HepG2 (cell line): ENCODE data around the gene DLX1. TPM values are rescaled to one million over a fixed set of nuclear protein-coding genes. Genes with fewer than 3 reads are reported as not detected.

Experiments
- CBX5 ChIP-seq: sonication (generic); formaldehyde crosslinking; IDR thresholded peaks from 2 replicates; pipeline ENCODE4 v1.4.0; 2020; ENCODE audit warnings: missing genetic modification reagents, borderline replicate concordance
- CHD4 ChIP-seq: fragments of 200-600 bp; sonication (generic); IDR thresholded peaks from 2 replicates; pipeline ENCODE4 v1.7.0; 2017; ENCODE audit warnings: mild to moderate bottlenecking, low read length, borderline replicate concordance
- FOSL1 ChIP-seq: sonication (generic); formaldehyde crosslinking; IDR thresholded peaks from 2 replicates; pipeline ENCODE4 v1.9.0; 2021; ENCODE audit warnings: missing genetic modification reagents, borderline replicate concordance
- FOXC1 ChIP-seq: sonication (generic); formaldehyde crosslinking; IDR thresholded peaks from 2 replicates; pipeline ENCODE4 v1.8.0; 2022; ENCODE audit warnings: mild to moderate bottlenecking, missing genetic modification reagents, borderline replicate concordance
- GZF1 ChIP-seq: sonication (generic); formaldehyde crosslinking; IDR thresholded peaks from 2 replicates; pipeline ENCODE4 v1.5.1; 2020; ENCODE audit warnings: mild to moderate bottlenecking, missing genetic modification reagents
- HMG20A ChIP-seq: IDR thresholded peaks from 2 replicates; pipeline ENCODE4 v1.6.1; 2016; ENCODE audit warnings: borderline replicate concordance
- ISX ChIP-seq: sonication (generic); formaldehyde crosslinking; conservative IDR thresholded peaks from 2 replicates; pipeline ENCODE4 v1.5.0; 2020; ENCODE audit warnings: missing genetic modification reagents
- KAT2B ChIP-seq: fragments of 150-350 bp; IDR thresholded peaks from 2 replicates; pipeline ENCODE4 v1.6.1; 2014; ENCODE audit warnings: low read depth, low read length, borderline replicate concordance
- MNT ChIP-seq: fragments of 450-650 bp; IDR thresholded peaks from 2 replicates; pipeline ENCODE4 v1.6.1; 2016
- NFE2 ChIP-seq: sonication (generic); formaldehyde crosslinking; IDR thresholded peaks from 2 replicates; pipeline ENCODE4 v1.4.0; 2020; ENCODE audit warnings: missing genetic modification reagents
- NFKBIZ ChIP-seq: IDR thresholded peaks from 2 replicates; pipeline ENCODE4 v1.6.1; 2018; ENCODE audit warnings: missing genetic modification reagents, missing compliant biosample characterization
- PBX2 ChIP-seq: IDR thresholded peaks from 2 replicates; pipeline ENCODE4 v1.6.1; 2016; ENCODE audit warnings: control low read depth
- PLSCR1 ChIP-seq: sonication (generic); formaldehyde crosslinking; IDR thresholded peaks from 2 replicates; pipeline ENCODE4 v1.5.0; 2020; ENCODE audit warnings: missing genetic modification reagents, mild to moderate bottlenecking, borderline replicate concordance
- RFX1 ChIP-seq: fragments of 450-650 bp; IDR thresholded peaks from 2 replicates; pipeline ENCODE4 v1.6.1; 2017
- SCMH1 ChIP-seq: sonication (generic); formaldehyde crosslinking; IDR thresholded peaks from 2 replicates; pipeline ENCODE4 v1.9.0; 2021; ENCODE audit warnings: missing genetic modification reagents, mild to moderate bottlenecking, borderline replicate concordance
- TRAFD1 ChIP-seq: sonication (generic); formaldehyde crosslinking; IDR thresholded peaks from 2 replicates; pipeline ENCODE4 v1.5.1; 2020; ENCODE audit warnings: missing genetic modification reagents, mild to moderate bottlenecking, borderline replicate concordance
- U2AF1 ChIP-seq: fragments of 200-400 bp; formaldehyde crosslinking; optimal IDR thresholded peaks from 2 replicates; pipeline ENCODE3; 2017; ENCODE audit warnings: mild to moderate bottlenecking, low read depth, low read length
- ZFP37 ChIP-seq: sonication (generic); formaldehyde crosslinking; IDR thresholded peaks from 2 replicates; pipeline ENCODE4 v1.4.0; 2020; ENCODE audit warnings: missing genetic modification reagents, borderline replicate concordance
- ZGPAT ChIP-seq: IDR thresholded peaks from 2 replicates; pipeline ENCODE4 v1.6.1; 2016; ENCODE audit warnings: mild to moderate bottlenecking
- ZMYM2 ChIP-seq: sonication (generic); formaldehyde crosslinking; IDR thresholded peaks from 2 replicates; pipeline ENCODE4 v1.8.0; 2022; ENCODE audit warnings: mild to moderate bottlenecking, missing genetic modification reagents
- ZNF567 ChIP-seq: sonication (generic); formaldehyde crosslinking; IDR thresholded peaks from 2 replicates; pipeline ENCODE4 v1.8.1; 2023; ENCODE audit warnings: mild to moderate bottlenecking, missing genetic modification reagents, borderline replicate concordance
- ZNF569 ChIP-seq: sonication (generic); formaldehyde crosslinking; IDR thresholded peaks from 2 replicates; pipeline ENCODE4 v1.5.0; 2020; ENCODE audit warnings: mild to moderate bottlenecking, missing genetic modification reagents, moderate library complexity, borderline replicate concordance
- ZNF589 ChIP-seq: sonication (generic); formaldehyde crosslinking; conservative IDR thresholded peaks from 2 replicates; pipeline ENCODE4 v1.8.0; 2022; ENCODE audit warnings: mild to moderate bottlenecking, moderate library complexity, missing genetic modification reagents
- ZNF703 ChIP-seq: sonication (generic); formaldehyde crosslinking; IDR thresholded peaks from 2 replicates; pipeline ENCODE4 v1.5.1; 2020; ENCODE audit warnings: missing genetic modification reagents, mild to moderate bottlenecking, moderate library complexity, borderline replicate concordance
- polyA plus RNA-seq, 8 experiments: library from polyadenylated mRNA; depleted of rRNA in 3 of 8; stranded (reverse) in 7 of 8; unstranded in 1 of 8; fragments of >200 nt; fragmentation: Illumina TruSeq in 4 of 8; extraction: Trizol in 4 of 8; gene quantifications; 2 replicates each; pipeline versions ENCODE4 v1.2.1 to v1.2.3, GENCODE V29; 2011 to 2016; ENCODE audit warnings: low read depth in 4 of 8, missing spikeins in 1 of 8, mixed read lengths in 1 of 8; ENCODE audit not compliant: insufficient read depth in 1 of 8
- total RNA-seq, 5 experiments: library from RNA; depleted of rRNA; stranded (reverse); fragments of >200 nt; fragmentation: Illumina TruSeq; extraction: Trizol; gene quantifications; 2 replicates each; pipeline ENCODE4 v1.2.3, GENCODE V29; 2016; ENCODE audit warnings: low read depth in 1 of 5

The DLX1 gene
- total and polyA plus RNA-seq, 2 of the 13 experiments (the other 11 are each of a cell fraction or from before 2014, with no cell fraction given) = 0.18 to 0.86 TPM

GRCh38 chr2:172098650-172099471 is 13.6 kb downstream of the DLX1 start (continued):
- TF ChIP-seq PBX2 (CRISPR knock-in tag) (no peak), KAT2B (no peak), SCMH1 (no peak), ZNF567 (0 out of 2 replicates have a peak, but pooled peaks have one; percentile 56), TRAFD1 (CRISPR knock-in tag) (no peak), FOSL1 (CRISPR knock-in tag) (peak; percentile 22; the same call in 1 of the 2 replicates), ZNF703 (CRISPR knock-in tag) (no peak), NFE2 (CRISPR knock-in tag) (no peak), ZGPAT (CRISPR knock-in tag) (no peak; the same call in 1 of the 2 replicates), MNT (no peak), ZNF589 (CRISPR knock-in tag) (no peak), PLSCR1 (CRISPR knock-in tag) (no peak), U2AF1 (no peak), CHD4 (no peak), ZNF569 (CRISPR knock-in tag) (no peak), ZMYM2 (CRISPR knock-in tag) (0 out of 2 replicates have a peak, but pooled peaks have one; percentile 45), NFKBIZ (CRISPR knock-in tag) (no peak), ISX (CRISPR knock-in tag) (no peak), RFX1 (no peak), FOXC1 (0 out of 2 replicates have a peak, but pooled peaks have one; percentile 49), GZF1 (no peak), HMG20A (CRISPR knock-in tag) (no peak), CBX5 (CRISPR knock-in tag) (no peak), ZFP37 (CRISPR knock-in tag) (no peak)
